Measurements from ENCODE around the gene RELN. TPM values are rescaled to one million over a fixed set of nuclear protein-coding genes. Genes with fewer than 3 reads are reported as not detected.
A peak's percentile ranks its signal among the peaks of the same experiment; 100 is the strongest.

Gene RELN
- total and polyA plus RNA-seq, 9 of the 15 experiments (the other 6 are each of a cell fraction or from before 2014, with no cell fraction given), result 12.9 to 43.2 (median 18.1) TPM

DNA sequence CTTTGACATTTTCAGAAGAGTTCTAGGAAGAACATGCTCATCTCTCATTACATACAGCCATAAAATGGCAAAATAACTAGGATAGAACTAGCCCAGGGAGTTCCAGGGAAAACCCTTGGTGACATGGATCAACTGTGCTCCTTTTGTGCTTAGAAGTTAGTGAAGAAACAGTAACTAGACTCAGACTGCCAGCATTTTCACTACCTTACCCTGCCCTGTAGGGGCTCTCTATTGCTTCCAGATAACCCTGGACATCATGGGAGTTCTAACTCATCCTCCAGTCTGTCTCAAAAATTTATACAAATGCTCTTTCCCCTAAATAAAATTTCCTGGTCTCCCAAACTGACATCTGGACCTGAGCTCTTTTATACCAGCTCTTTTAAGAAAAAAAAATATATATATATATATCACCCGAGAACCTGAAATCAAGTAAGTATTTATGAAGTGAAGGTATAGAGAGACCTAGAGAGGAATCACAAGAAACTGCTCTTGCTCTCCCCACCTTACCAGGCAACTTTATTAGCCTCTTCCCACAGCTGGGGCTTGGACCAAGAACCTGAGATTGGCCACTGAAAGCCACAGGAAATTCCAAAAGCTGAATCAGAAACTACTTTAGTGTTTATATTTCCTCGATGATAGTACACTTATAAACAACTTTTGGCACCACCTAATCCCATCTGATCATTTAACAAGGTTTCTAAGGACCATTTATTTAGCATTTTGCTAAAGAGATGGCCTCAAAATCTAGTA is 101.4 kb downstream of the RELN start (continued):
- TF ChIP-seq, protein P1, sequence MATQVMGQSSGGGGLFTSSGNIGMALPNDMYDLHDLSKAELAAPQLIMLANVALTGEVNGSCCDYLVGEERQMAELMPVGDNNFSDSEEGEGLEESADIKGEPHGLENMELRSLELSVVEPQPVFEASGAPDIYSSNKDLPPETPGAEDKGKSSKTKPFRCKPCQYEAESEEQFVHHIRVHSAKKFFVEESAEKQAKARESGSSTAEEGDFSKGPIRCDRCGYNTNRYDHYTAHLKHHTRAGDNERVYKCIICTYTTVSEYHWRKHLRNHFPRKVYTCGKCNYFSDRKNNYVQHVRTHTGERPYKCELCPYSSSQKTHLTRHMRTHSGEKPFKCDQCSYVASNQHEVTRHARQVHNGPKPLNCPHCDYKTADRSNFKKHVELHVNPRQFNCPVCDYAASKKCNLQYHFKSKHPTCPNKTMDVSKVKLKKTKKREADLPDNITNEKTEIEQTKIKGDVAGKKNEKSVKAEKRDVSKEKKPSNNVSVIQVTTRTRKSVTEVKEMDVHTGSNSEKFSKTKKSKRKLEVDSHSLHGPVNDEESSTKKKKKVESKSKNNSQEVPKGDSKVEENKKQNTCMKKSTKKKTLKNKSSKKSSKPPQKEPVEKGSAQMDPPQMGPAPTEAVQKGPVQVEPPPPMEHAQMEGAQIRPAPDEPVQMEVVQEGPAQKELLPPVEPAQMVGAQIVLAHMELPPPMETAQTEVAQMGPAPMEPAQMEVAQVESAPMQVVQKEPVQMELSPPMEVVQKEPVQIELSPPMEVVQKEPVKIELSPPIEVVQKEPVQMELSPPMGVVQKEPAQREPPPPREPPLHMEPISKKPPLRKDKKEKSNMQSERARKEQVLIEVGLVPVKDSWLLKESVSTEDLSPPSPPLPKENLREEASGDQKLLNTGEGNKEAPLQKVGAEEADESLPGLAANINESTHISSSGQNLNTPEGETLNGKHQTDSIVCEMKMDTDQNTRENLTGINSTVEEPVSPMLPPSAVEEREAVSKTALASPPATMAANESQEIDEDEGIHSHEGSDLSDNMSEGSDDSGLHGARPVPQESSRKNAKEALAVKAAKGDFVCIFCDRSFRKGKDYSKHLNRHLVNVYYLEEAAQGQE (IDR thresholded peaks at IDR 0.05; ENCODE audit: borderline replicate concordance), result no peak; the same call in 1 of the 2 replicates
- TF ChIP-seq, protein P1 (CRISPR knock-in tag; IDR thresholded peaks at IDR 0.05; ENCODE audit: low read depth), result no peak
- TF ChIP-seq, protein P2, sequence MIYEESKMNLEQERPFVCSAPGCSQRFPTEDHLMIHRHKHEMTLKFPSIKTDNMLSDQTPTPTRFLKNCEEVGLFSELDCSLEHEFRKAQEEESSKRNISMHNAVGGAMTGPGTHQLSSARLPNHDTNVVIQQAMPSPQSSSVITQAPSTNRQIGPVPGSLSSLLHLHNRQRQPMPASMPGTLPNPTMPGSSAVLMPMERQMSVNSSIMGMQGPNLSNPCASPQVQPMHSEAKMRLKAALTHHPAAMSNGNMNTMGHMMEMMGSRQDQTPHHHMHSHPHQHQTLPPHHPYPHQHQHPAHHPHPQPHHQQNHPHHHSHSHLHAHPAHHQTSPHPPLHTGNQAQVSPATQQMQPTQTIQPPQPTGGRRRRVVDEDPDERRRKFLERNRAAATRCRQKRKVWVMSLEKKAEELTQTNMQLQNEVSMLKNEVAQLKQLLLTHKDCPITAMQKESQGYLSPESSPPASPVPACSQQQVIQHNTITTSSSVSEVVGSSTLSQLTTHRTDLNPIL (CRISPR knock-in tag; IDR thresholded peaks at IDR 0.05), result no peak
- TF ChIP-seq RAD21 (CRISPR knock-in tag; conservative IDR thresholded peaks at IDR 0.05 in 1 of 2, IDR thresholded peaks at IDR 0.05 in 1 of 2) (peak in 1 of 2 experiments; percentile 50; a peak in 2 of 4 replicates), RCOR1 (IDR thresholded peaks at IDR 0.05; ENCODE audit: borderline replicate concordance in 1 of 2, low read depth in 2 of 2, low read length in 2 of 2) (0 out of 4 replicates have a peak, but pooled peaks of 1 of the 2 experiments have one; percentile 20), FOXM1 (IDR thresholded peaks at IDR 0.05; ENCODE audit: low read depth) (no peak), FOXM1 (CRISPR knock-in tag; IDR thresholded peaks at IDR 0.05; ENCODE audit: low read depth) (no peak)
